Measurements from ENCODE around the gene MAGEH1.
A peak's percentile ranks its signal among the peaks of the same experiment; 100 is the strongest.
"Not testable (repeated sequence)": the region's sequence is repeated elsewhere in the genome, so short reads cannot be mapped to it uniquely, and the experiment has no call there.

The MAGEH1 gene, protein sequence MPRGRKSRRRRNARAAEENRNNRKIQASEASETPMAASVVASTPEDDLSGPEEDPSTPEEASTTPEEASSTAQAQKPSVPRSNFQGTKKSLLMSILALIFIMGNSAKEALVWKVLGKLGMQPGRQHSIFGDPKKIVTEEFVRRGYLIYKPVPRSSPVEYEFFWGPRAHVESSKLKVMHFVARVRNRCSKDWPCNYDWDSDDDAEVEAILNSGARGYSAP

DNA sequence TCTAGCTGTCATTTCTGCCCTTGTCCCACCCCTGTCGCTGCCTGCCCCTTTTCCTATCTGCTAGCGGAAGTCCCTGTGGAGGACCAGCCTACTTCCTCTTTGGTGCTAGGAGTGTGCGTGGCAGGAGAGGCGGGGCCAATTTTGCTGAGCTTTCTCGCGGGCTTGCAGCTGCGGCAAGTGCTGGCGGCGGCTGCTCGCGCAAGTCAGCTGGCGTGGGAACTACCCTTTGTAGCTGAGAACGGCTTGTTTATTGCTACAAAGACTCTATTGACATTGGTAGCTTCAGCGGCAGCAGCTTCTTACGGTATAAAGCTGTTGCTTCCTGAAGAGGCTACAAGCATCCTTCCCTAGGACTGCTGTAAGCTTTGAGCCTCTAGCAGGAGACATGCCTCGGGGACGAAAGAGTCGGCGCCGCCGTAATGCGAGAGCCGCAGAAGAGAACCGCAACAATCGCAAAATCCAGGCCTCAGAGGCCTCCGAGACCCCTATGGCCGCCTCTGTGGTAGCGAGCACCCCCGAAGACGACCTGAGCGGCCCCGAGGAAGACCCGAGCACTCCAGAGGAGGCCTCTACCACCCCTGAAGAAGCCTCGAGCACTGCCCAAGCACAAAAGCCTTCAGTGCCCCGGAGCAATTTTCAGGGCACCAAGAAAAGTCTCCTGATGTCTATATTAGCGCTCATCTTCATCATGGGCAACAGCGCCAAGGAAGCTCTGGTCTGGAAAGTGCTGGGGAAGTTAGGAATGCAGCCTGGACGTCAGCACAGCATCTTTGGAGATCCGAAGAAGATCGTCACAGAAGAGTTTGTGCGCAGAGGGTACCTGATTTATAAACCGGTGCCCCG is at the start of gene MAGEH1:
Gene MAGEH1 (plus strand): TSS at position 138 of the 843 bp plus-strand sequence. CDS start 248 bp downstream, at position 386.
- peak; percentile 55 to 73 for DNase-seq (ENCODE audit: extremely low read depth in 1 of 2, low read depth in 1 of 2)

DNA sequence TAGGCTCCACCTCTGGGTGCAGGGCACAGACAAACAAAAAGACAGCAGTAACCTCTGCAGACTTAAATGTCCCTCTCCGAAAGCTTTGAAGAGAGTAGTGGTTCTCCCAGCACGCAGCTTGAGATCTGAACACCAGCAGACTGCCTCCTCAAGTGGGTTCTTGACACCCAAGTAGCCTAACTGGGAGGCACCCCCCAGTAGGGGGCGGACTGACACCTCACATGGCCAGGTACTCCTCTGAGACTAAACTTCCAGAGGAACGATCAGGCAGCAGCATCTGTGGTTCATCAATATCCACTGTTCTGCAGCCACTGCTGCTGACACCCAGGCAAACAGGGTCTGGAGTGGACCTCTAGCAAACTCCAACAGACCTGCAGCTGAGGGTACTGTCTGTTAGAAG is 24.8 kb upstream of the MAGEH1 start:
- not testable (repeated sequence) for DNase-seq (ENCODE audit: extremely low read depth in 1 of 2, low read depth in 1 of 2)

DNA sequence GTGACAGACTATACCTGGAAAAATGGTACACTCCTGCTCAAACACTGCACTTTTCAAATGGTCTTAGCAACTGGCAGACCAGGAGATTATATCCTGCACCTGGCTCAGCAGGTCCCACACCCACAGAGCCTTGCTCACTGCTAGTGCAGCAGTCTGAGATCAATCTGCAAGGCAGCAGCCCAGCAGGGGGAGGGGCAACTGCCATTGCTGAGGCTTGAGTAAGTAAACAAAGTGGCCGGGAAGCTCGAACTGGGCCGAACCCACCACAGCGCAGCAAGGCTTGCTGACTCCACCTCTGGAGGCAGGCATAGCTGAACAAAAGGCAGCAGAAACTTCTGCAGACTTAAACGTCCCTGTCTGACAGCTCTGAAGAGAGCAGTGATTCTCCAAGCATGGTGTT is 8.5 kb upstream of the MAGEH1 start:
- DNase-seq (ENCODE audit: extremely low read depth in 1 of 2, low read depth in 1 of 2) = not testable (repeated sequence)

DNA sequence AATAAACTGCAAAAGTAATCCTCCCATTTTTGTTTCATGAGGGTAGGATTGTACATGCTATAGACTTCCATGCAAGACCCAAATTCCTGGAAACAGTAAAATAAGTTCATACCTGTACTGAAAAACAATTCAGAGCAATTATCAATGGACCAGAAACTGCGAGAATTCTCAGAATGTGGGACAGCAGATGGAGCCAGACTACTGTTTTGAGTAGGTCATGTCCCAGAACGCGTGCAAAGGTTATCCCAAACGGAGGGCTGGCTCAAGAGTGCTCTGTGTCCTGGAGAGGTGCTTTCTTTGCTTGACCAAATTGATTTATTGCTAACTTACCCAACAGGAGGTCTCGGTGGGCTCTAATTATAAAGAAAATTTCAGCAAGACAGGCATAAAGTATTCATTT is 1.7 kb upstream of the MAGEH1 start:
- no peak for DNase-seq (ENCODE audit: extremely low read depth in 1 of 2, low read depth in 1 of 2)

DNA sequence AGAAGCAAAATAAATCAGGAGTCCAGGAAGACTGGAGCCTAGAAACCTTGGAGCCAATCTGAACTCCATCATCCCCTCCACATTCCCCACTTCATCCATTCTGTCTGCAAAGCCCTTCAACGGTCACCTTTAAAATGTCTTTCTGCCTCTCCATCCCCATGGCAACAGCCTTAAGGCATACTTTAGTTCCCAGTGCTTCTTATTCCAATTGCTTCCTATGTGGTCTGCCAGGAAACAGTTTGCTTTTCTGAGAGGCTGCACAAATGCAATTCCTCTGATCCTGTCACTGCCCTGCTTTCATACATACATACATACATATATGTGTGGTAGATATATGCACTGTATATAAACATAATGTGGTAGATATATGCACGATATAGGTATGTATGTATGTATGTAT is 786 bp upstream of the MAGEH1 start:
- DNase-seq (ENCODE audit: extremely low read depth in 1 of 2, low read depth in 1 of 2) = no peak

DNA sequence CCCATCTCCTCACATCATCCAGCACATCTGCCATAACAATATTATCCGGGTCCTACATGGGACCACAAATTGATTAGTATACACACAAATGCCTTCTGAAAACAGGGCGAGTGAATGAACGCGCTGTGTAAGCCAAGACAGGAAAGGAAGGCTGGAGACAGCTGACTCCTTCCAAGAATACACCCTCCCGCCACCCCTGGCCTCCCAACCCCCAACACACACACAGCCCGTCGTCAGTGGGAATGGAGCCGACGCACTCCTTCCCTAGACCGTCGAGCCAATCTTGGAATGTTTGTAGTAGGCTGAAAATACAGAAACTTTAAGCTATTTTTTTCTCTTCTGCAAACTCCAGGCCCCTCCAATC is 319 bp upstream of the MAGEH1 start:
- no peak for DNase-seq (ENCODE audit: extremely low read depth in 1 of 2, low read depth in 1 of 2)

DNA sequence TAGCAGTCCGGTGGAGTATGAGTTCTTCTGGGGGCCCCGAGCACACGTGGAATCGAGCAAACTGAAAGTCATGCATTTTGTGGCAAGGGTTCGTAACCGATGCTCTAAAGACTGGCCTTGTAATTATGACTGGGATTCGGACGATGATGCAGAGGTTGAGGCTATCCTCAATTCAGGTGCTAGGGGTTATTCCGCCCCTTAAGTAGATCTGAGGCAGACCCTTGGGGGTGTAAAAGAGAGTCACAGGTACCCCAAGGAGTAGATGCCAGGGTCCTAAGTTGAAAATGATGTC is 852 bp downstream of the MAGEH1 start:
- DNase-seq (ENCODE audit: extremely low read depth in 1 of 2, low read depth in 1 of 2) = no peak

DNA sequence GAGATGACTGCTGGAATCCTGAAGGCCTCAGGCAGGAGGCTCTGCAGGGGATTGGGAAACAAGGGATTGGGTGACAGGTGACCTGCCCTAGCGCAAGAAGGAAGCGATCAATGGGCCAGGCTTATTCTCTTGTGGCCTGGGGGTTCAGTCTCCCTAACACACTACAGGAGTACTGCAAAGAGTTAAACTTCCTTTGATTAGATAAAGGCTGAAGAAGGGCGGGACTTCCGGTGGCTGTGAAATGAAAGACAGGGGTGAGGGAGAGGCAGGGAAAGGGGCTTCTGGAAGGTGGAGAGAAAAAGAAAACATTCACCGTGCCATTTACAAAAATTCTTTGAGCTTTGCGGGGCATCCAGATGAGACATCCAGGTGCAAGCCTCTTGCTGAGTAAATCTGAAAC is 3.8 kb downstream of the MAGEH1 start:
- not testable (repeated sequence) for DNase-seq (ENCODE audit: extremely low read depth in 1 of 2, low read depth in 1 of 2)

DNA sequence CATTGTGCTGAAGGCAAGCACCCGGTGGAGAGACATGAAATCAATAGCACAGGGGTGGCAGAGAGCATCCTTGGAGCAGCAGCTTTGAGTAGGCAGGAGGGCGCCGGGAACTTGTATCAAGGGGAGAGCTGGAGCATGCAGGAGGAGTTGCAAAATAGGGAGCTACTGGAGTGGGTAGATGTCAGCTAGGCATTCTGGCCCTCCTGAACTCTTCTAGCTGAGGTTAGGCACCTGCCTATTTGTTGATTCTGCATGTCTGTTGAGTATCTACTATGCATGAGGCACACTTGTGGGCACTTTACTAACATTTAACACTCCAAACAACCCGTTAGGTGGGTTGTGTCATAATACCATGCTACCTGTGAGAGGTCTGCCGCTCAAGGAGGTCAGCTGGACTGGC is 7.5 kb downstream of the MAGEH1 start:
- not testable (repeated sequence) for DNase-seq (ENCODE audit: extremely low read depth in 1 of 2, low read depth in 1 of 2)

DNA sequence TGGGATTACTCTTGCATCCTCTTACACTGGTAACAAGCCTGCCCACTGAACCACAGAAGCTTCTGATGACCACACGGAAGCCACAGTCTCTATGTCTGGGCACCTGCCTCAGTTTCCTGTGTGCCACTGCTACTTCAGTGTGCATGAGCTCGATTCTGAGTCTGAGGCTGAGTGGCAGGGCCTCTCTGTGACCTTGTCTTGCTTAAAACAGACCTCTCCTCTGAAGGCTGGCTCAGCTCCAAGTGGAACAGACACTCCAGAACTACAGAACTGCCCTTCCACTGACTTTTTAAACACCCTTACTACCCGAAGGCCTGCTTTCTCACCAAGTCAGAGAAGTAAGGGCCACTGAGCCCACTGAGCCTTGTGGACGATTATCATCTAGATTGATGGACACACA is 8.0 kb downstream of the MAGEH1 start:
- DNase-seq (ENCODE audit: extremely low read depth in 1 of 2, low read depth in 1 of 2) = not testable (repeated sequence)

DNA sequence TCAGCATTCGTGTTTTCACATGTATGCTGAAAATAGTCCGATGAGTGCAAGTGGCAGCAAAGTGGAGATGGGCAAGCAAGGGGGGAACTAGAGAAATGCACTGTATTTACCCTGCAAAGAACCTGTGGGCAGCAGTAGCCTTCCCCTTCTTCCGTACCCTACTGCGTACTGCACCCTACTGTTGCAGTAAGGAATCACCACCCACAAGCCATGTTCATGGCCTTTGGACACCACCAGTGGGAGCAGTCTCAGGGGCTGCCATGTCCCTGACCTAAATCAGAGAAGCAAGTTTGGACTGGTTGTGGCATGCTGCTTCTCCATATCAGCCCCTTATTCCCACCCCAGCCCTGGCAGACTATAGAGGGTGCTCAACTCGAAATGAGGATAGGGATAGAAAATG is 12.1 kb downstream of the MAGEH1 start:
- DNase-seq (ENCODE audit: extremely low read depth in 1 of 2, low read depth in 1 of 2) = not testable (repeated sequence)

DNA sequence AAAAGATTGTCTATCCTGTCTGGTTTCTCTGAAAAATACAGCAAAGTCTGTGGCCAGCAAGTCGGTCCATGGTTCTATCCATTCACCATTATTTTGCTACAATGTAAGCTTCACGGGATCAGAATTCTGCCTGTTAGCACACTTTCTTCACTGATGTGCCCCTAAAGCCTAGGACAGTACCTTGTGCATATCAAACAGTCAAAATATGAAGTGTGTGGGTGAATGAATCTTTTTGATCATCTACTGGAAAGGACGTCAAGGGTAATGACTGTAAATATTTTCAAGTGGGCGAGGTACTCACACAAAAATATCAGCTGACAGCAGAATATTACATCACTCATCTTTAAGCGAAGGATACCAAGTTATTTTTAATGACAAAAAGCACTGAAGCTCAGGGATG is 13.2 kb downstream of the MAGEH1 start:
- not testable (repeated sequence) for DNase-seq (ENCODE audit: extremely low read depth in 1 of 2, low read depth in 1 of 2)

DNA sequence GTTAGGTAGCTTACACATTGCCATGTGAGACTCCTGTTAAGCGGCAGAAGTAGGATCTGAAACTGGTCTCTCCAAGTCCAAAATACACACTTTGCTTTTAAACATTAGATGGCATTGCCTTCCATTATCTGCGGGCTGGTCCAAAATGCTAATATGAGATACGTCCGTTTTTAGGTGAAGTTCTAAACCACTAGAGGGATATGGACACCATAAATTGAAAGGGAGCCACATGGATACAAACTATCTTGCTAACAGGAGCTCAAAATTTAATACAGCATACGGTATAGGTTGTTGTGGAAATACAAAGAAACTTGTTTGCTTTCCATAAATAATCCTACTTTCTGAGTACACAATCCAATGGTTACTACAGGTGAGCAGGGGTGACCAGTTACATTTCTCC is 13.9 kb downstream of the MAGEH1 start:
- not testable (repeated sequence) for DNase-seq (ENCODE audit: extremely low read depth in 1 of 2, low read depth in 1 of 2)

DNA sequence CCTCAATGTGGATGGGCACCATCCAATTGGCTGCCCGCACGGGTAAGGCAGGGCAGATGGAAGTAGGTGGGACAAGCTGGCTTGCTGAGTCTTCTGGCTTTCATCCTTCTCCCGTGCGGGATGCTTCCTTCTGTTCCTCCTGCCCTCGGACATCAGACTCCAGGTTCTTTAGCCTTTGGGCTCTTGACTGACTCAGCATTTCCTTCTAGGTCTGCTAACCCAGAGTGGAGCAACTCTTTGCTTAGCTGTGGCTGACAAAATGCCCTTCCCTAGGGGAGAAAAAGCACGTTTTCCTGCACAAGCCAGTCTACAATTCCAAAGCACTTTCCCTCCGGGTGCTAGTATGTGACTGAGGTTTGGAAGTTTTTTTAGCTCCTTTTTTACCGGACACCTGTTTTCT is 28.0 kb downstream of the MAGEH1 start:
- DNase-seq (ENCODE audit: extremely low read depth in 1 of 2, low read depth in 1 of 2) = not testable (repeated sequence)

DNA sequence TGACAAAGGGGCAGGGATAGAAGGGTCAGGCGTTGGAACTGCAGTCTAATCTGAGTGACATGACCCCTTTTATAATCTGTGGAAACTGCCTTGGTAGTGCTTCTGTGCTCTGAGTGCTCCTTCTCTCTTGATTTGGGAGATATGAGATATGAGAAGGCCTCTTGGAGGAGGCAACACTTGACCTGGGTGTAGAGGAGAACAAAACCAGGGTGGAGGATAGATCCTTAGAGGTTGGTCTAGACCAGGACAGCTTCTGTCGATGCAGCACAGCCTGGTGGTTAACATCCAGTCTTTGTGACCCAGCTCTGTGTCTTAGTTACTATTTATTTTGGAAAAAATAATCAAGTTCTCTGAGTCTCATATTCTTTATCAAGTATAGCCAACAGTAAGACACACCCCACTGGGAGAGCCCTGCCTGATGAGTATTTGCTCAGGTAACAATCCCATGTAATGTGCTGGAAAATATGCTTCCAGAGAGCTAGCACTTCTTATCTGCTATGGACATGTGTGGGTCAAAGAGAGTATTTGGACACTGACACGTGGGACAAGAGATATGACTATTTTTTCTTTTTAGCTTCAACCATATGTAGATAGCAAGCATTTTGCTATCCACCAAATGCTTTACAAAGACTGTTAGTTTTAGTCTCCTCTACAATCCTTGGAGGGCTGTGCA is 28.6 kb downstream of the MAGEH1 start:
- no peak for DNase-seq (ENCODE audit: extremely low read depth in 1 of 2, low read depth in 1 of 2)

DNA sequence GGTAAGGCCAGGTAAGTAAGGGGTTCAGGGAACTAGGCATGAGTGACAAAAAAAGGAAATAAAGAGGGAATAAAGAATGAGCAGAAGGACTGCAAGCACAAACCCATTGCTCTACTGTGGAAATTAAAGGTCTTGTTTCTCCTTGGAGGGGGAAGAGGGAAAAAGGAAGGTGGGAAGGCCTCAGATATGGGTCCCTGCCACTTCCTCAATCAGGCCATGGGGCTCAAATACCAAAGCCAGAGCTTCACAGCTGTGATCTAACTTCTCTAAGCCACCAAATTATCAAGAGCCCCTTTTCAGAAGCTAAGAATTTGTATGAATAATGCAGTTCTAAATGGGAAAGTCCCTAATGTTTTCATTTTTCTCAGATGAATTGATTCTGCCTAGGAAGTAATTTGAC is 33.0 kb downstream of the MAGEH1 start:
- no peak for DNase-seq (ENCODE audit: extremely low read depth in 1 of 2, low read depth in 1 of 2)

DNA sequence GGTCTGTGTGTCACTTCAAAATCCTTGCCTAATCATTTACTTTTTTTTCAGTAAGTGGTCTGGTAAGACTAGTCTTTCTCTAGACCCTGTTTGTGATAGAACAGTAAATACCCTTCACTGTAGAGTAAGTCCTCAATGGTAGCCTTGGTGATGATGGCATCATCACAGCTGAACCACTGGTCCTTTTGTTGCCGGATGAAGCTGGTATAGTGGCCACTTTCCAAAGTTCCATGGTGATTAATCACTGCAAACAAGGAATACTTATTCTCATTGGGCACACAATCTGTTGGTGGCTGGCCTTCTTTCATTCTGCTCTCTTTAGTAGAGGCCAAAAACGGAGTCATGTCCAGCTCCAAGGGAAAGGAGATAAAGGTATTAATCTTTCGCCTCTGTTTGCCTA is 34.8 kb downstream of the MAGEH1 start:
- no peak for DNase-seq (ENCODE audit: extremely low read depth in 1 of 2, low read depth in 1 of 2)

DNA sequence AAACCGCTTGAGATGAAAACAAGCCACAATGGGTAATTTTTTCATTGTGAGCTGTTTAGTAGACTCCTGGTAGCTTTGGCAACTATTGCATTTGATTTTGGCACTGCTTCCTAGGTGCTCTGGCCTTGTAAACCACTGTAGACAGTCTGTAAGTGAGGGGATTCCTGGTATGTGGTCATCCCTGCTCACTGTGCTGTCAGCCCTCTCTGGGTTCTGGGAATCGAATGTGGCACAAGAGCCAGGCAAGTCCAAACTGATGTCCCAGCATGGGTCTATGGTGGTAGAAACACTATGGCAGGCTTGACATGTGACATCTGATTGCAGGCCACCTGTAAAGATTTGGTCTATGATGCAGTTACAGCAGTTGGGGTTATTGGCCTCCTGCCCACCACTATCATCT is 35.2 kb downstream of the MAGEH1 start:
- no peak for DNase-seq (ENCODE audit: extremely low read depth in 1 of 2, low read depth in 1 of 2)

DNA sequence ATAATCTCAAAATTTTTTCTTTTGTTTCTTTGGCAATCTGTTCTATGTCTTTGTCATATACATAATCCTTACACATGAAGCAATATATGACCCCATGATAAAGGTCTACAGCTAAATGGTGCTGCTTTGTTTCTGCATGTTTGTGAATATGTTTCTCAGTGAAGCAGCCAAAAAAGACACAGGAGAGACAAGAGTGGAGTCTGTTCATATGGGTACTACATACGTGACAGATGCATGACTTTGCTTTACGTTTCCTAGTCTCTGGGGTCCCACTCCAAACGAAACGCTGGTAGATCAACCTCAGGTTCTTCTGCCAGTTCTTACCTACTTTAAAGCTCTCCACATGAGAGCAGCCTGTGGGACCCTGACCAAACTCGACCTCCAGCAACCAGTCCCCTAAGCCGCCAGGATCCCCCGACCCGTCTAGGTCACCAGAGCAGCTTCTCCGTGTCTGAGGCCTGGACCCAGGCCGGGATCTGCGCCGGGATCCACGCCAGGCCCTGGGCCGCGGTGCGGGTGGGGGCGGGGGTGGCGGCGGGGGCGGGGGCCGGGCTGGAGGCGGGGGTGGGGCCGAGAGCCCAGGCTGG is 36.2 kb downstream of the MAGEH1 start:
- DNase-seq (ENCODE audit: extremely low read depth in 1 of 2, low read depth in 1 of 2) = no peak

DNA sequence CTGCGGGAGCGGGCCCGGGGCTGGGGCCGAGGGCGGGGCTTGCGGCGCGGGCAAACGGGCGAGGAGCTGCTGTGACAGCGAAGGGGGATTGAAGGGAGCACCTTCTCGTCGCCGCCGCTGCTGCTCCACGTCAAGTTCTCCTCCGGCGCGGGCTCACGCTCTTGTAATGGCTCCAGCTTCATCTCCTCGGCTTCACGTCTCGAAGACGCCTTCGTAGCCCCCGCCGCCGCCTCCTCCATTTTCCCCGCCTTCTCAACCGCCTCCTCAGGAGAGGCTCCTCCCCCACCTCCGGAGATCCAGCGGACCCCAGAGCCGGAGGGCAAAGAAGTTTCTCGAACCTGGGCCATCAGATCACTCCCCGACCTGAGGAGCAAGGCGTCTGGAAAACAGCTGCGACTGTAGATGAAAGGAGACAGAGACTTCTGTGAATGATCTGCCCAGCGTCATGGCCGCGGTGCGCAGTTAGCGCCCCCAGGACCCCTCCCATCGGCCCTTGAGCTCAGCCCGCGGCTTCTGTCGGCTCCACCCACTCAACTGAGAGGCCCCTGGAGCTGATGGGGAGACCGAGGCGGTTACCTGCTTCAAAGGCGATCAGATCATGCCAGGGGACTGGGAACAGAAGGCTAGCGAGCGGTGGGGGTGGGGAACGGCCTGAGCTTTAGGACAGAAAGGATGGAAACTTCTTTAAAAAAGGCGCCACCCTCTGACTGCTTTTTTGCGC is 36.8 kb downstream of the MAGEH1 start:
- DNase-seq (ENCODE audit: extremely low read depth in 1 of 2, low read depth in 1 of 2) = peak in 1 of 2 donors; percentile 40

Data from stimulated activated CD8-positive, alpha-beta memory T cell treated with anti-CD3 and anti-CD28 coated beads, Interleukin-7, amount 100 ng/mL, for 48 hours (primary cell).